ENCODE data around the gene RXRA. TPM values are rescaled to one million over a fixed set of nuclear protein-coding genes. Genes with fewer than 3 reads are reported as not detected.

The RXRA gene
- polyA plus RNA-seq, 1 of the 3 experiments (the other 2 are of a cell fraction) = 7.6 TPM

- H4K20me1 ChIP-seq (ENCODE audit: insufficient read depth) = no peaks in the 10 kb centered on the region
- H3F3A ChIP-seq (replicated peaks; ENCODE audit: insufficient read depth) = no peaks in the 10 kb centered on the region
- no peak for DNase-seq
- ChIA-PET POLR2A (no interaction called here), CTCF (interaction anchor here (1.3 kb wide), 1 partner anchor 12 kb away, joined by 4 read pairs; no protein-coding TSS in a partner anchor)
- no peak overlapping the region for H3K4me3 ChIP-seq (ENCODE audit: low read depth in 2 of 2, low read length in 1 of 2)
- no peak overlapping the region for H3K4me2 ChIP-seq
- peaks cover 0 to 10% of the 10 kb centered on the region in 2 experiments for H3K36me3 ChIP-seq (replicated peaks in 1 of 2; ENCODE audit: control insufficient read depth in 1 of 2, insufficient read depth in 2 of 2, low read length in 1 of 2)
- H3K9ac ChIP-seq = no peak overlapping the region
- TF ChIP-seq RAD21 (IDR thresholded peaks at IDR 0.05; ENCODE audit: low read length) = no peak
- no peak for TF ChIP-seq SIN3A (IDR thresholded peaks at IDR 0.05; ENCODE audit: borderline replicate concordance, low read depth, low read length)
- TF ChIP-seq NRF1 (IDR thresholded peaks at IDR 0.05; ENCODE audit: low read depth, low read length) = no peak
- no peak for TF ChIP-seq CHD2 (IDR thresholded peaks at IDR 0.05; ENCODE audit: low read length, partially characterized antibody)
- TF ChIP-seq CTCF (IDR thresholded peaks at IDR 0.05) = no peak
- no peak for TF ChIP-seq ZBTB33 (IDR thresholded peaks at IDR 0.05; ENCODE audit: borderline replicate concordance, low read depth)
- TF ChIP-seq FOXM1 (IDR thresholded peaks at IDR 0.05; ENCODE audit: low read depth) = no peak
- H3K4me1 ChIP-seq (ENCODE audit: control insufficient read depth in 1 of 2, insufficient read depth in 2 of 2, low read depth in 1 of 2, low read length in 1 of 2) = peaks cover 0 to 6% of the 10 kb centered on the region in 2 experiments; a peak in 1 of 4 replicates
- no peak overlapping the region for H2AFZ ChIP-seq (ENCODE audit: low read depth)
- 96% methylated on average over 10 of the region's 10 CpGs for WGBS (ENCODE audit: low lambda C conversion rate)
- H3K27ac ChIP-seq (ENCODE audit: low read depth in 2 of 2, low read length in 1 of 2) = no peak overlapping the region
- H3K9me2 ChIP-seq = no peaks in the 10 kb centered on the region
- no peaks in the 10 kb centered on the region for H3K9me3 ChIP-seq
- H3K79me2 ChIP-seq (ENCODE audit: insufficient read depth) = no peaks in the 10 kb centered on the region
- no peaks in the 10 kb centered on the region for H3K27me3 ChIP-seq (ENCODE audit: insufficient read depth)
Measured at GRCh38 chr9:134420974-134421432, 94.7 kb downstream of the RXRA start.

- Histone ChIP-seq H3K4me1 (ENCODE audit: control insufficient read depth in 1 of 2, insufficient read depth in 2 of 2, low read depth in 1 of 2, low read length in 1 of 2) (peaks cover 0 to 6% of the 10 kb centered on the region in 2 experiments; a peak in 1 of 4 replicates), H3K36me3 (replicated peaks in 1 of 2; ENCODE audit: control insufficient read depth in 1 of 2, insufficient read depth in 2 of 2, low read length in 1 of 2) (peaks cover 0 to 10% of the 10 kb centered on the region in 2 experiments), H3K27me3 (ENCODE audit: insufficient read depth) (no peaks in the 10 kb centered on the region), H3F3A (replicated peaks; ENCODE audit: insufficient read depth) (no peaks in the 10 kb centered on the region), H3K27ac (ENCODE audit: low read depth in 2 of 2, low read length in 1 of 2) (no peak overlapping the region), H3K9ac (no peak overlapping the region), H4K20me1 (ENCODE audit: insufficient read depth) (no peaks in the 10 kb centered on the region), H3K4me2 (no peak overlapping the region), H3K79me2 (ENCODE audit: insufficient read depth) (no peaks in the 10 kb centered on the region), H2AFZ (ENCODE audit: low read depth) (no peak overlapping the region), H3K9me2 (no peaks in the 10 kb centered on the region), H3K4me3 (ENCODE audit: low read depth in 2 of 2, low read length in 1 of 2) (no peak overlapping the region), H3K9me3 (no peaks in the 10 kb centered on the region)
- DNase-seq = no peak
- ChIA-PET CTCF (no interaction called here), POLR2A (no interaction called here)
- 92% methylated on average over 11 of the region's 11 CpGs for WGBS (ENCODE audit: low lambda C conversion rate)
- TF ChIP-seq POLR2AphosphoS5 (IDR thresholded peaks at IDR 0.05; ENCODE audit: low read depth, low read length) = no peak
- TF ChIP-seq NFIC (IDR thresholded peaks at IDR 0.05; ENCODE audit: borderline replicate concordance) = no peak
- no peak for TF ChIP-seq YY1 (IDR thresholded peaks at IDR 0.05; ENCODE audit: low read depth)
Measured at GRCh38 chr9:134421888-134422287, 95.6 kb downstream of the RXRA start.
